K562 (cell line): ENCODE data around the gene DGCR6. TPM values are rescaled to one million over a fixed set of nuclear protein-coding genes. Genes with fewer than 3 reads are reported as not detected.

Source experiments
- ATAC-seq: fragments of 200-7000 bp; cut with Tn5 transposase; 3 replicates; pipeline ENCODE4 v1.9.1; 2020; ENCODE audit warnings: moderate library complexity
- BruUV-seq: library from RNA; stranded (reverse); fragments of 400-500 nt; replicated peaks from 2 replicates; lab custom pipeline; 2021; lab: Mats Ljungman, UMichigan
- CTCF ChIA-PET: fragments of 300-600 bp; formaldehyde crosslinking; extraction: SDS; loops from one replicate; lab custom pipeline; 2021; ENCODE audit warnings: low intra/inter-chr PET ratio; lab: Yijun Ruan, JAX
- POLR2A ChIA-PET: fragments of 300-600, 350-650 bp; sonication (Branson Sonifier 250); formaldehyde crosslinking; extraction: SDS; loops from one replicate; lab custom pipeline; 2021; ENCODE audit warnings: antibody characterized with exemption, inconsistent platforms; lab: Yijun Ruan, JAX
- DNase-seq, 4 experiments: peaks; one replicate each; pipeline versions ENCODE4 v3.0.0 to v3.0.0-alpha.2; 2011 to 2018; ENCODE audit warnings: low spot score in 3 of 4, mixed read lengths in 3 of 4; ENCODE audit errors: extremely low read depth in 1 of 4
- FAIRE-seq: peaks from 2 replicates; lab custom pipeline; 2011; peaks lifted over from hg19 to GRCh38; lab: Jason Lieb, UNC
- H2AFZ ChIP-seq: 2 replicates; pipeline ENCODE4 v1.6.0; 2011; ENCODE audit warnings: low read depth, low read length, control low read depth, inconsistent platforms
- H3K27ac ChIP-seq: fragments of 200-600 bp; 3 replicates; pipeline ENCODE4 v1.8.0; 2011; ENCODE audit warnings: low read depth, mild to moderate bottlenecking, control low read depth, inconsistent platforms, low read length, moderate library complexity, mixed read lengths; ENCODE audit errors: extremely low read depth
- H3K27me3 ChIP-seq, 2 experiments: fragments of 300-600 bp in 1 of 2; 2 replicates in 1 of 2; 3 replicates in 1 of 2; pipeline versions ENCODE4 v1.6.0 to v1.8.0; 2011; ENCODE audit warnings: inconsistent platforms in 2 of 2, low read length in 2 of 2, mild to moderate bottlenecking in 1 of 2, mixed read lengths in 1 of 2, moderate library complexity in 1 of 2; ENCODE audit not compliant: control insufficient read depth in 2 of 2, insufficient read depth in 2 of 2
- H3K36me3 ChIP-seq: fragments of 300-600 bp; 3 replicates; pipeline ENCODE4 v1.8.0; 2011; ENCODE audit warnings: mild to moderate bottlenecking, low read length, inconsistent platforms; ENCODE audit not compliant: control insufficient read depth, insufficient read depth
- H3K4me1 ChIP-seq, 2 experiments: fragments of 200-600 bp in 1 of 2; replicated peaks in 1 of 2; 2 replicates in 1 of 2; 3 replicates in 1 of 2; pipeline versions ENCODE4 v1.5.1 to v1.8.0; 2011; ENCODE audit warnings: inconsistent platforms in 2 of 2, low read length in 2 of 2, mild to moderate bottlenecking in 1 of 2, mixed read lengths in 1 of 2, moderate library complexity in 1 of 2; ENCODE audit not compliant: control insufficient read depth in 2 of 2, insufficient read depth in 2 of 2
- H3K4me2 ChIP-seq: 2 replicates; pipeline ENCODE4 v1.6.1; 2011; ENCODE audit warnings: low read length, control low read depth, inconsistent platforms, mixed read lengths; ENCODE audit not compliant: insufficient read depth
- H3K4me3 ChIP-seq: fragments of 200-600 bp; sonication (generic), shearing (Covaris generic); 2 replicates; pipeline ENCODE4 v1.5.1; 2016; ENCODE audit warnings: control low read depth, inconsistent platforms
- H3K79me2 ChIP-seq: fragments of 200-600 bp; 3 replicates; pipeline ENCODE4 v1.8.0; 2011; ENCODE audit warnings: low read length, inconsistent platforms; ENCODE audit not compliant: control insufficient read depth, insufficient read depth
- H3K9ac ChIP-seq, 2 experiments: 2 replicates each; pipeline versions ENCODE4 v1.6.0 to v1.6.1; 2011; ENCODE audit warnings: low read depth in 2 of 2, low read length in 2 of 2, control low read depth in 1 of 2, inconsistent platforms in 1 of 2, mild to moderate bottlenecking in 1 of 2, mixed read lengths in 1 of 2; ENCODE audit not compliant: insufficient read depth in 1 of 2
- H3K9me1 ChIP-seq: one replicate; pipeline ENCODE4 v1.6.0; 2011; ENCODE audit warnings: inconsistent platforms, mild to moderate bottlenecking, low read length, moderate library complexity; ENCODE audit not compliant: control insufficient read depth, insufficient read depth
- H3K9me3 ChIP-seq: replicated peaks from 2 replicates; pipeline ENCODE4 v1.5.1; 2011; ENCODE audit warnings: low read depth, low read length, inconsistent platforms; ENCODE audit not compliant: control insufficient read depth, insufficient read depth
- H4K20me1 ChIP-seq: replicated peaks from 2 replicates; pipeline ENCODE4 v1.6.1; 2011; ENCODE audit warnings: low read length, inconsistent platforms, mixed read lengths; ENCODE audit not compliant: control insufficient read depth, insufficient read depth
- ATF2 ChIP-seq: sonication (generic); formaldehyde crosslinking; IDR thresholded peaks from 2 replicates; pipeline ENCODE4 v1.8.1; 2022; ENCODE audit warnings: missing genetic modification reagents
- HNRNPH1 ChIP-seq: fragments of 200-400 bp; formaldehyde crosslinking; optimal IDR thresholded peaks from 2 replicates; pipeline ENCODE3; 2017; ENCODE audit warnings: low read depth, mild to moderate bottlenecking, low read length, moderate library complexity
- HNRNPL ChIP-seq: fragments of 200-400 bp; formaldehyde crosslinking; IDR thresholded peaks from 2 replicates; pipeline ENCODE4 v1.6.1; 2017; ENCODE audit warnings: low read depth, mild to moderate bottlenecking, low read length
- KHSRP ChIP-seq: fragments of 450-650 bp; IDR thresholded peaks from 2 replicates; pipeline ENCODE4 v1.6.1; 2017
- KLF1 ChIP-seq: fragments of 450-650 bp; IDR thresholded peaks from 2 replicates; pipeline ENCODE4 v1.6.1; 2016; ENCODE audit warnings: missing genetic modification characterization, missing compliant biosample characterization
- LCOR ChIP-seq: sonication (generic); formaldehyde crosslinking; IDR thresholded peaks from 2 replicates; pipeline ENCODE4 v1.8.0; 2022; ENCODE audit warnings: mild to moderate bottlenecking, missing genetic modification reagents
- MBD1 ChIP-seq: fragments of 250-450 bp; sonication (Bioruptor Pico); IDR thresholded peaks from 2 replicates; pipeline ENCODE4 v1.8.0; 2022; ENCODE audit warnings: inconsistent platforms
- NONO ChIP-seq, 2 experiments: fragments of 200-400 bp in 1 of 2; fragments of 450-650 bp in 1 of 2; formaldehyde crosslinking in 1 of 2; IDR thresholded peaks; 2 replicates each; pipeline ENCODE4 v1.6.1; 2017; ENCODE audit warnings: low read depth in 2 of 2, mild to moderate bottlenecking in 2 of 2, moderate library complexity in 2 of 2, low read length in 1 of 2
- POLR2B ChIP-seq: fragments of 450-650 bp; IDR thresholded peaks from 2 replicates; pipeline ENCODE4 v1.6.1; 2018; ENCODE audit warnings: low read depth; ENCODE audit not compliant: partially characterized antibody
- RFX7 ChIP-seq: fragments of 250-450 bp; sonication (Bioruptor Pico); IDR thresholded peaks from 2 replicates; pipeline ENCODE4 v1.5.1; 2021; ENCODE audit warnings: mild to moderate bottlenecking
- TBL1XR1 ChIP-seq, 2 experiments: IDR thresholded peaks; 2 replicates each; pipeline ENCODE4 v1.6.1; 2012; ENCODE audit warnings: improper control_type of control experiment in 2 of 2, low read length in 2 of 2, mild to moderate bottlenecking in 1 of 2
- ZC3H11A ChIP-seq: IDR thresholded peaks from 2 replicates; pipeline ENCODE4 v1.6.1; 2012; ENCODE audit warnings: low read depth, low read length, improper control_type of control experiment
- ZNF121 ChIP-seq: sonication (generic); formaldehyde crosslinking; conservative IDR thresholded peaks from 2 replicates; pipeline ENCODE4 v1.8.0; 2022; ENCODE audit warnings: missing genetic modification reagents
- ZNF41 ChIP-seq: fragments of 250-450 bp; sonication (Bioruptor Pico); conservative IDR thresholded peaks from 2 replicates; pipeline ENCODE4 v1.4.0; 2020; ENCODE audit warnings: mild to moderate bottlenecking
- WGBS: fragments of 100-300 bp; shearing (Covaris generic); methylation state at CpG from one replicate; pipeline ENCODE4 v1.1.6; 2016; ENCODE audit warnings: low coverage, mixed read lengths; ENCODE audit not compliant: insufficient coverage; ENCODE audit errors: missing lambda C conversion rate; 5-methylcytosine and 5-hydroxymethylcytosine counted together
- in situ Hi-C: fragments of 300-500 bp; cut with MboI; formaldehyde crosslinking; loops from 4 replicates; pipeline ENCODE4 v1.15.0; 2018; ENCODE audit warnings: inconsistent platforms, mixed read lengths
- intact Hi-C: fragments of 100-400 bp; cut with micrococcal nuclease; formaldehyde crosslinking; loops from 2 replicates; pipeline ENCODE4 v1.14.2; 2022
- polyA plus RNA-seq, 8 experiments: library from polyadenylated mRNA; depleted of rRNA in 4 of 8; stranded (reverse) in 5 of 8; unstranded in 3 of 8; fragments of >200 nt; fragmentation: Nextera tagmentation in 2 of 8; fragmentation: Illumina TruSeq in 1 of 8; extraction: Ambion mirVana in 2 of 8; extraction: Trizol in 1 of 8; gene quantifications; 2 replicates each; pipeline versions ENCODE4 v1.2.1 to v1.2.3, GENCODE V29; 2011 to 2014; ENCODE audit warnings: inconsistent platforms in 1 of 8, missing spikeins in 1 of 8
- total RNA-seq, 7 experiments: library from RNA; depleted of rRNA in 6 of 7; stranded (reverse); fragments of >200 nt in 6 of 7; fragmentation: Illumina TruSeq in 2 of 7; extraction: Trizol in 2 of 7; gene quantifications; 2 replicates each; pipeline versions ENCODE4 v1.2.1 to v1.2.3, GENCODE V29; 2011 to 2021; ENCODE audit warnings: low replicate concordance in 1 of 7

DGCR6 gene
- total and polyA plus RNA-seq, 9 of the 15 experiments (the other 6 are each of a cell fraction or from before 2014, with no cell fraction given) = 0.32 to 2.4 (median 1.7) TPM; not detected in 1

GRCh38 chr22:18927020-18927419 lies 20.9 kb downstream of the DGCR6 start:
- ChIA-PET POLR2A (no interaction called here), CTCF (no interaction called here)
- ATAC-seq (no peak), FAIRE-seq (no peak), DNase-seq (no peak)
- no peak overlapping the region for H3K27ac ChIP-seq
- no peaks in the 10 kb centered on the region for H3K4me1 ChIP-seq
- no peaks in the 10 kb centered on the region for H3K9me3 ChIP-seq
- BruUV-seq = no TSS peak
- H4K20me1 ChIP-seq = no peaks in the 10 kb centered on the region
- H3K4me3 ChIP-seq = no peak overlapping the region
- WGBS = no CpG with 5 or more reads among the region's 4 CpGs
- no peaks in the 10 kb centered on the region for H3K79me2 ChIP-seq
- H2AFZ ChIP-seq = no peak overlapping the region
- no peaks in the 10 kb centered on the region for H3K9me1 ChIP-seq
- H3K36me3 ChIP-seq = no peaks in the 10 kb centered on the region
- no peak for TF ChIP-seq ZC3H11A
- TF ChIP-seq, all 486 proteins: peak for 0
- Histone ChIP-seq H3K27me3 (no peaks in the 10 kb centered on the region), H3K9ac (no peak overlapping the region), H3K4me2 (no peak overlapping the region)
- in situ Hi-C loops (no loop called here), intact Hi-C loops (no loop called here)

GRCh38 chr22:18927573-18927972 lies 21.5 kb downstream of the DGCR6 start:
- Histone ChIP-seq H3K9me3 (no peaks in the 10 kb centered on the region), H3K4me2 (no peak overlapping the region), H3K36me3 (no peaks in the 10 kb centered on the region), H3K27ac (no peak overlapping the region), H3K4me1 (no peaks in the 10 kb centered on the region), H3K9me1 (no peaks in the 10 kb centered on the region), H3K9ac (no peak overlapping the region), H3K27me3 (no peaks in the 10 kb centered on the region), H3K4me3 (no peak overlapping the region), H3K79me2 (no peaks in the 10 kb centered on the region), H2AFZ (no peak overlapping the region), H4K20me1 (no peaks in the 10 kb centered on the region)
- FAIRE-seq (no peak), DNase-seq (no peak), ATAC-seq (no peak)
- intact Hi-C loops = no loop called here
- ChIA-PET CTCF (no interaction called here), POLR2A (interaction anchor here (0.6 kb wide), 1 partner anchor 778 kb away, joined by 4 read pairs; no protein-coding TSS in a partner anchor)
- in situ Hi-C loops = no loop called here
- BruUV-seq = no TSS peak
- WGBS = no CpG with 5 or more reads among the region's 5 CpGs
- TF ChIP-seq HNRNPL = no peak
- no peak for TF ChIP-seq KHSRP
- TF ChIP-seq HNRNPH1 = no peak
- TF ChIP-seq ZNF121 (CRISPR knock-in tag) = no peak
- no peak for TF ChIP-seq TBL1XR1 (IDR thresholded peaks at IDR 0.05; ENCODE audit: low read length in 2 of 2)
- no peak for TF ChIP-seq NONO (IDR thresholded peaks at IDR 0.05; ENCODE audit: low read depth in 2 of 2, low read length in 1 of 2)
- no peak for TF ChIP-seq RFX7 (CRISPR knock-in tag)
- no peak for TF ChIP-seq MBD1 (CRISPR knock-in tag)
- TF ChIP-seq KLF1 = no peak
- no peak for TF ChIP-seq POLR2B
- no peak for TF ChIP-seq LCOR (CRISPR knock-in tag)
- no peak for TF ChIP-seq ZNF41 (CRISPR knock-in tag)
- TF ChIP-seq ATF2 (CRISPR knock-in tag) = no peak
